Stimulated activated effector memory CD8-positive, alpha-beta T cell treated with anti-CD3 and anti-CD28 coated beads, Interleukin-12 subunit alpha, Interleukin-12 subunit beta, amount 100 ng/mL, for 72 hours (primary cell): ENCODE data around the gene RPL39.
"Not testable (repeated sequence)": the region's sequence is repeated elsewhere in the genome, so short reads cannot be mapped to it uniquely, and the experiment has no call there.

Experiments used
- ATAC-seq: fragments of 150-1000 bp; cut with Tn5 transposase; 2 replicates; pipeline ENCODE4 v1.10.0; 2021
- DNase-seq, 2 donors: peaks; one replicate each; pipeline ENCODE4 v3.0.0; 2021 to 2022; ENCODE audit warnings: low spot score in 2 of 2
- H3K27ac Mint-ChIP-seq: one replicate; pipeline ENCODE4 v1.8.0; 2022; ENCODE audit warnings: mild to moderate bottlenecking, mixed read lengths
- H3K36me3 Mint-ChIP-seq: one replicate; pipeline ENCODE4 v1.8.0; 2022; ENCODE audit warnings: mild to moderate bottlenecking, mixed read lengths
- H3K4me1 Mint-ChIP-seq: one replicate; pipeline ENCODE4 v1.8.0; 2022; ENCODE audit warnings: mixed read lengths
- H3K4me3 Mint-ChIP-seq: one replicate; pipeline ENCODE4 v1.8.0; 2022; ENCODE audit warnings: mild to moderate bottlenecking, mixed read lengths
- H3K9me3 Mint-ChIP-seq: one replicate; pipeline ENCODE4 v1.8.0; 2022; ENCODE audit warnings: mixed read lengths

RPL39 gene

DNA sequence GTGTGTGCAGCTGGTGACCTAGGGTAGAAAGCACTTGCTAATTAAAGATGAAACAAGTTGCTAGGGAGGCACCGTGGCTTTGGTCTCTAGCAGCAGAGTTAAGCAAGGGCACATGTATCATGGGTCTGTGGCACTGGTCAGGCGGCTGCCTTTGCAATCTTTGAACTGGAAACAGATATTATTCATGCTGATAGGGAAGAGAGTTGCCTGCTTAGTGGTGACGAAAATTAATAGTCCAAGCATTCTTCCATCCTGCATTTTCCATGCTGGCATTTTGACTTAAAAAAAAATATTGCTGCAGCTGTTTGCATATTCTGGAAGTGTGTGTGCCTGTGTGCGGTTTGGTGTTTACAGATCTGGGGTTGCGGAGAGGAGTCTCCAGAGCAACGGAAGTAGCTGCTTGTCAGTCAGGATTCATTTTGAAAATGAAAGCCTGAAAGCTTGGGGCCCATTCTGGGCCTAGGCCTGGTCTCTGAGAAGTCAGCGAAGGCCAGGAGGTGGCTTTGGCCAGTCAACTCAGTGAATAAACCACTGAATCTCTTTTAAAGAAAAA is 35.4 kb downstream of the RPL39 start:
- ATAC-seq (peak; percentile 89), DNase-seq (peak; percentile 15 to 71)
- Mint-ChIP-seq H3K4me3 (peak overlapping the region; percentile 73), H3K4me1 (peaks cover 40% of the 10 kb centered on the region), H3K9me3 (no peaks in the 10 kb centered on the region), H3K27ac (peak overlapping the region; percentile 98), H3K36me3 (peaks cover 12% of the 10 kb centered on the region)

DNA sequence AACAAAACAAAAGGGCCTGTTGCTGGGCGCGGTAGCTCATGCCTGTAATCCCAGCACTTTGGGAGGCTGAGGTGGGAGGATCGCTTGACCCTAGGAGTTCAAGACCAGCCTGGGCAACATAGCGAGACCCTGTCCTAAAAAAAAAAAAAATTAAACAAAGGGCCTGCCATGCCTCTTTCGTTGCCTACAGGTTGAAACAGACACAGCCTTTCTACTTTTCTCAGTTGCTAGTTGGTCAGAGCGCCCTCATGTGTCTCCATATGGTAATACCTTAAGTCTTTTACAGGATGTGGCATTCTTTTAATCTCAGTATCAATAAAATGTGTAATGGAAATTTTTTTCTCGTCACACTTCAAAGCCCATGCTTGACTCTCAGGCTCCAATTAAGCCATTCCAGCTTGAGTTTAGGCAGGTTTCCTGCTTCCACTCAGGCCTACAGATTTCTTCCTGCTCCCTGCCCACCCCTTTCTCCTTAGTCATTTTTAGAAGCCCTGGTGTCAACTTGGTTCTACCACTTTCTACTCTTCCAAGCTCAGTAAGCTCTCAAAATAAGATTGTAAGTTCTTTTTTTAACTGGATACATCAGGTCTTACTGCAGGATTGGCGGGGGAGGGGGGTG is 37.7 kb downstream of the RPL39 start:
- H3K36me3 Mint-ChIP-seq = peaks cover 12% of the 10 kb centered on the region
- peaks cover 40% of the 10 kb centered on the region for H3K4me1 Mint-ChIP-seq
- H3K4me3 Mint-ChIP-seq = peak overlapping the region; percentile 73
- peak; percentile 26 for ATAC-seq
- DNase-seq = peak; percentile 24 to 64
- H3K9me3 Mint-ChIP-seq = no peaks in the 10 kb centered on the region
- peak overlapping the region; percentile 72 for H3K27ac Mint-ChIP-seq

DNA sequence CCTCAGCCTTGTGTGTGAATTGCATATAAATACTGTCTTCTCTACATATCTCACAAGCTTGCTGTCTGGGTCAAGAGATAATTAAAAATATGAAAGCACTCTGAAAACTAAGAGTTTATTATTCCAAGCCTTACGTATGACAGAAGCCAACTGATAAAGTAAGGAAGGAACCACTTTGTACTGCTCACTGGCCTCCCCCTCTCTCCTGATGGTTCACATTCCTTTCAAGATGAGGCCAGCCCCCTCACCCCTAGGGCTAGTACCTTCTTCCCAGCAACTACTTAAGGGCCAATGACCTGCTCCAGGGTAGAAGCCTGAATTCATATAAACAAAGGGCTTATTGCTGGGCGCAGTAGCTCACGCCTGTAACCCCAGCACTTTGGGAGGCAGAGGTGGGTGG is 38.4 kb downstream of the RPL39 start:
- DNase-seq (no peak), ATAC-seq (no peak)
- peaks cover 40% of the 10 kb centered on the region for H3K4me1 Mint-ChIP-seq
- no peak overlapping the region for H3K4me3 Mint-ChIP-seq
- peaks cover 12% of the 10 kb centered on the region for H3K36me3 Mint-ChIP-seq
- H3K9me3 Mint-ChIP-seq = no peaks in the 10 kb centered on the region
- H3K27ac Mint-ChIP-seq = peak overlapping the region; percentile 72

DNA sequence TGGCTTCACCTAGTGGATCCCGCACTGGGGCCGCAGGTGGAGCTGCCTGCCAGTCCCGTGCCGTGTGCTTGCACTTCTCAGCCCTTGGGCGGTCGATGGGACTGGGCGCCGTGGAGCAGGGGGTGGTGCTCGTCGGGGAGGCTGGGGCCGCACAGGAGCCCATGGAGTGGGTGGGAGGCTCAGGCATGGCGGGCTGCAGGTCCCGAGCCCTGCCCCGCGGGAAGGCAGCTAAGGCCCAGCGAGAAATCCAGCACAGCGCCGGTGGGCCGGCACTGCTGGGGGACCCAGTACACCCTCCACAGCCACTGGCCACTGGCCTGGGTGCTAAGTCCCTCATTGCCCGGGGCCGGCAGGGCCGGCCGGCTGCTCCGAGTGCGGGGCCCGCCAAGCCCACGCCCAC is 40.7 kb downstream of the RPL39 start:
- not testable (repeated sequence) for H3K27ac Mint-ChIP-seq

DNA sequence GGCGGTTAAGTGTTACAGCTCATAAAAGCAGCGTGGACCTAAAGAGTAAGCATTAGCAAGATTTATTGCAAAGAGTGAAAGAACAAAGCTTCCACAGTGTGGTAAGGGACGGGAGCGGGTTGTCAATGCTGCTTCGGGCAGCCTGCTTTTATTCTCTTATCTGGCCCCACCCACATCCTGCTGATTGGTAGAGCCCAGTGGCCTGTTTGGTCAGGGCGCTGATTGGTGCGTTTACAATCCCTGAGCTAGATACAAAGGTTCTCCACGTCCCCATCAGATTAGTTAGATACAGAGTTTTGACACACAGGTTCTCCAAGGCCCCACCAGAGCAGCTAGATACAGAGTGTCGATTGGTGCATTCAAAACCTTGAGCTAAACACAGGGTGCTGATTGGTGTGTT is 41.3 kb downstream of the RPL39 start:
- H3K36me3 Mint-ChIP-seq, ATAC-seq, H3K4me3 Mint-ChIP-seq, H3K9me3 Mint-ChIP-seq, H3K27ac Mint-ChIP-seq, DNase-seq: not testable (repeated sequence)
- peaks cover 12% of the 10 kb centered on the region for H3K4me1 Mint-ChIP-seq

More for the DNA sequence above, 40.7 kb downstream of the RPL39 start:
- H3K4me1 Mint-ChIP-seq = peaks cover 18% of the 10 kb centered on the region
- ATAC-seq, H3K9me3 Mint-ChIP-seq, H3K36me3 Mint-ChIP-seq, H3K4me3 Mint-ChIP-seq, DNase-seq: not testable (repeated sequence)

DNA sequence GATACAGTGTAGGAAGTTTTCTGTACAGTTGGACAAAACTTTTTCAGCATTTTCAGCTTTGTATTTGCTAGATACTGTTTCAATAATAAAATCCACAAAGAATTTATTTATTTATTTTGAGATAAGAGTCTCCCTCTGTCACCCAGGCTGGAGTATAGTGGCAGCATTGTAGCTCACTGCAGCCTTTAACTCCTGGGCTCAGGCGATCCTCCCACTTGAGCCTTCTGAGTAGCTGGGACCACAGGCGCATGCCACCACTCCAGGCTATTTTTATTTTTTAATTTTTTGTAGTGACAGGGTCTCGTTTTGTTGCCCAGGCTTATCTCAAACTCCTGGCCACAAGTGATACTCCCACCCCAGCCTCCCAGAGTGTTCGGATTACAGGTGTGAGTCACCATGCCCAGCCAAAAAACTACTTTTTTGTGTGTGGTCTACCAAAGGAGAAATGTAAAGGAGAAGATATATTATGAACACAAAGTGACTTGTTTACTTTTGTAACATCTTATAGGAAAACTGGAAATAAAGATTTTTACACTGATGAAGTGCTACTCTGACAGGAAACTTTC is 46.1 kb downstream of the RPL39 start:
- Mint-ChIP-seq H3K9me3 (no peaks in the 10 kb centered on the region), H3K4me1 (no peaks in the 10 kb centered on the region), H3K4me3 (no peak overlapping the region), H3K27ac (no peak overlapping the region), H3K36me3 (no peaks in the 10 kb centered on the region)
- no peak for DNase-seq
- ATAC-seq = no peak

DNA sequence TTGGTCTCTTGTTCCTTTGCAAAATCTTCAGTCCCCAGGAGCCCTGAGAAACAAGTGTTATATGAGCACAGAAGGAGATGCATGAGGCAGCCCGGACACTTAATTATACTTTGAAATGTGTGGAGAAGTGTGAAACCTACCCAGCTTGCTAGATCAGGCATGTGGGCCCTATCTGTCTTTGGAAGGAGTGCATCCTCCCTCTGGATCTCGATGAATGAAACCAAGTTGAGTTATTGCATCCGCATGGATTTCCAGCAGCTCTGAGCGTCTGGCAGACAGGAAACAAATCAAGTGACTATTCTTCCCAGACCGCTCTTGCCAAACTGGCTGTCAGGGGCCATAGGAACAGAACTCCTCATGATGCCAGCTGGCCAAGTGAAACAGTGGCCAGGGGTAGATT is 52.7 kb downstream of the RPL39 start:
- no peak for DNase-seq
- Mint-ChIP-seq H3K9me3 (no peaks in the 10 kb centered on the region), H3K4me3 (no peak overlapping the region), H3K36me3 (no peaks in the 10 kb centered on the region), H3K27ac (no peak overlapping the region), H3K4me1 (no peaks in the 10 kb centered on the region)
- ATAC-seq = no peak
